ENCODE measurements around the gene SP140L. TPM values are rescaled to one million over a fixed set of nuclear protein-coding genes. Genes with fewer than 3 reads are reported as not detected.
"Not testable (repeated sequence)": the region's sequence is repeated elsewhere in the genome, so short reads cannot be mapped to it uniquely, and the experiment has no call there.

SP140L gene
- total and polyA plus RNA-seq, 7 donors, result 1.6 to 6.7 (median 3.7) TPM

- Histone ChIP-seq H3K27ac (no peak overlapping the region), H3K27me3 (ENCODE audit: insufficient read depth in 3 of 3, low read length in 2 of 3) (no peaks in the 10 kb centered on the region), H3K9me3 (no peaks in the 10 kb centered on the region), H3K4me3 (no peak overlapping the region), H3K4me1 (no peaks in the 10 kb centered on the region), H3K36me3 (ENCODE audit: insufficient read depth in 1 of 2, low read depth in 1 of 2) (no peaks in the 10 kb centered on the region)
- no peak for ATAC-seq
- intact Hi-C loops (cut with DNase I), result no loop called here
- no peak for DNase-seq
- 80 to 96% (median 90%) methylated on average over 2 of the region's 2 CpGs for WGBS, 3 donors
- no peak for TF ChIP-seq CTCF (IDR thresholded peaks at IDR 0.05)
These were observed 19.5 kb upstream of the SP140L start for GRCh38 chr2:230307485-230307884.

GRCh38 chr2:230308402-230309000 is 18.5 kb upstream of the SP140L start:
- no peak overlapping the region for H3K4me3 ChIP-seq
- no peaks in the 10 kb centered on the region for H3K4me1 ChIP-seq
- DNase-seq (no peak), ATAC-seq (no peak)
- TF ChIP-seq CTCF (IDR thresholded peaks at IDR 0.05), result no peak
- no peak overlapping the region for H3K27ac ChIP-seq
- H3K36me3 ChIP-seq (ENCODE audit: insufficient read depth in 1 of 2, low read depth in 1 of 2), result no peaks in the 10 kb centered on the region
- H3K27me3 ChIP-seq (ENCODE audit: insufficient read depth in 3 of 3, low read length in 2 of 3), result no peaks in the 10 kb centered on the region
- WGBS, 3 donors, result 82 to 91% (median 85%) methylated on average over 12 of the region's 12 CpGs
- no peaks in the 10 kb centered on the region for H3K9me3 ChIP-seq
- intact Hi-C loops (cut with DNase I), result no loop called here

GRCh38 chr2:230310792-230311191 is 16.2 kb upstream of the SP140L start:
- DNase-seq; intact Hi-C loops (cut with DNase I); H3K4me1 ChIP-seq; H3K9me3 ChIP-seq; H3K27me3 ChIP-seq (ENCODE audit: insufficient read depth in 3 of 3, low read length in 2 of 3); H3K4me3 ChIP-seq; H3K27ac ChIP-seq; ATAC-seq; H3K36me3 ChIP-seq (ENCODE audit: insufficient read depth in 1 of 2, low read depth in 1 of 2): not testable (repeated sequence)
- WGBS, 3 donors, result 67 to 100% (median 92%) methylated on average over 1 of the region's 5 CpGs

- not testable (repeated sequence) for DNase-seq; H3K27me3 ChIP-seq (ENCODE audit: insufficient read depth in 3 of 3, low read length in 2 of 3)
These were observed 15.4 kb upstream of the SP140L start for GRCh38 chr2:230311634-230312033.

GRCh38 chr2:230312638-230313037 is 14.4 kb upstream of the SP140L start:
- WGBS, 3 donors, result 69 to 75% (median 73%) methylated on average over 2 of the region's 2 CpGs
- no peak for ATAC-seq
- no peak overlapping the region for H3K27ac ChIP-seq

More at GRCh38 chr2:230311634-230312033, 15.4 kb upstream of the SP140L start:
- H3K36me3 ChIP-seq (ENCODE audit: insufficient read depth in 1 of 2, low read depth in 1 of 2); ATAC-seq; H3K27ac ChIP-seq; intact Hi-C loops (cut with DNase I); H3K9me3 ChIP-seq; H3K4me3 ChIP-seq; H3K4me1 ChIP-seq: not testable (repeated sequence)
- 14 to 24% (median 16%) methylated on average over 1 of the region's 1 CpG for whole genome bisulfite sequencing, 3 donors

More at GRCh38 chr2:230312638-230313037, 14.4 kb upstream of the SP140L start:
- no peaks in the 10 kb centered on the region for H3K4me1 ChIP-seq
- H3K4me3 ChIP-seq, result no peak overlapping the region
- no peaks in the 10 kb centered on the region for H3K36me3 ChIP-seq (ENCODE audit: insufficient read depth in 1 of 2, low read depth in 1 of 2)
- DNase-seq, result no peak
- intact Hi-C loops (cut with DNase I), result no loop called here
- no peak for TF ChIP-seq CTCF (IDR thresholded peaks at IDR 0.05)
- no peaks in the 10 kb centered on the region for H3K27me3 ChIP-seq (ENCODE audit: insufficient read depth in 3 of 3, low read length in 2 of 3)
- H3K9me3 ChIP-seq, result no peaks in the 10 kb centered on the region
